Urinary bladder (tissue), 4 donors: ENCODE data around the gene PSMB5. TPM values are rescaled to one million over a fixed set of nuclear protein-coding genes. Genes with fewer than 3 reads are reported as not detected.

Experiments
- DNase-seq: peaks from one replicate; pipeline ENCODE4 v3.0.0-alpha.2; 2015; ENCODE audit errors: extremely low spot score
- H3K27ac ChIP-seq: one replicate; pipeline ENCODE4 v1.5.1; 2013; ENCODE audit warnings: low read depth, mild to moderate bottlenecking, moderate library complexity
- H3K36me3 ChIP-seq: one replicate; pipeline ENCODE4 v1.6.1; 2013; ENCODE audit warnings: mild to moderate bottlenecking, moderate library complexity; ENCODE audit not compliant: insufficient read depth
- H3K4me1 ChIP-seq: one replicate; pipeline ENCODE4 v1.6.1; 2013; ENCODE audit warnings: mild to moderate bottlenecking, moderate library complexity; ENCODE audit not compliant: insufficient read depth
- H3K4me3 ChIP-seq: one replicate; pipeline ENCODE4 v1.5.1; 2013; ENCODE audit warnings: low read depth, low read length
- WGBS: extraction: QIAGEN DNeasy Blood & Tissue Kit; methylation state at CpG from one replicate; pipeline ENCODE4 v1.1.7; 2013; 5-methylcytosine and 5-hydroxymethylcytosine counted together
- polyA plus RNA-seq: library from polyadenylated mRNA; stranded (reverse); fragments of 200-250 nt; gene quantifications from one replicate; pipeline ENCODE4 v1.2.3, GENCODE V29; 2013
- total RNA-seq: library from RNA; depleted of rRNA; stranded (reverse); fragments of >200 nt; gene quantifications from one replicate; pipeline ENCODE4 v1.2.3, GENCODE V29; 2014
- donor health status: healthy with polysubstance abuse.
- donor health status: healthy.

Gene PSMB5
- total and polyA plus RNA-seq, 2 donors = 70.3 to 135 TPM

DNA sequence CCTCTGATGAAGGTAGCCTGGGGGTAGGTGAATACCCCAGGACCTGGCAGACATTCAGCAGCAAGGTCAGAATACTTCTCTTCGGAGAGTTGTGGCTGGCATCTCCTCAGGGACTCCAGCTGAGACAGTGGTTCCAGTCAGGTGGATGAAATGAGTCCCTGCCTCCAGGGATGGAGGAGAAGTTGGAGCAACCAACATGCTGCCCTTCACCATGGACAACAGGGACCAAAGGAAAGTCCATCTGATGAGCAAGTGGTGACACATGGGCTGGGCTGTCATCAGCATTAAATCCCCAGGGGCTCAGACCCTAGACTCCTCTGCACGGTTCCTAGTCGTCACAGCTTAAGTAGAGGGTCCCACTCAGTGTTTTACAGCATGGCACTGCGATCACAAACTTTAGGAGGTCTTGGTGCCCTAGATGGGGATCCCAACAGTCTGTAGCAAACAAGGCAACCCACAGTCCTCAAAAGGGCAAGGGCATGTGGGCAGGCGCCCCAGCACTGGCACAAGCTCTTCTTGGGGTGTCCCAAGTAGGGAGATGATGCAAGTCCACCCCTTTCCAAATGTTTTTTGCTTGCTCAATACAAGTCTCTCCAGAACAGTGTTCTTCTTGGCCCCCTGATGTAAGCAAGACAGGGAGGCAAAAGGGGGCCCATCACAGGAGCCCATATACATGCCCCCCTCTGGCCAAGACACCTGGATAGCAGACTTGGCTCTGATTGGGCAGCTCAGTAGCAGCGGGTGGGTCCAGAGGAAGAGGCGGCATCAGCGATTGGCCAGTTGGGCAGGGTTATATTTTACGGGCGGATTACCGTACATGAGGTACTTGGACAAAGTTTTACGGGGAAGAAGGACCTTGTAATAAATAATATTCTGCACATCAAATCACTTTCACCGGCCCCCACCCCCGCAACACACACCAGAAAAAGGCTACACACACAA, 33.4 kb upstream of the PSMB5 start:
- no peaks in the 10 kb centered on the region for H3K4me1 ChIP-seq
- H3K27ac ChIP-seq = no peak overlapping the region
- no peak overlapping the region for H3K4me3 ChIP-seq
- DNase-seq = no peak
- peaks cover 5% of the 10 kb centered on the region for H3K36me3 ChIP-seq
- WGBS = 73% methylated on average over 14 of the region's 14 CpGs

DNA sequence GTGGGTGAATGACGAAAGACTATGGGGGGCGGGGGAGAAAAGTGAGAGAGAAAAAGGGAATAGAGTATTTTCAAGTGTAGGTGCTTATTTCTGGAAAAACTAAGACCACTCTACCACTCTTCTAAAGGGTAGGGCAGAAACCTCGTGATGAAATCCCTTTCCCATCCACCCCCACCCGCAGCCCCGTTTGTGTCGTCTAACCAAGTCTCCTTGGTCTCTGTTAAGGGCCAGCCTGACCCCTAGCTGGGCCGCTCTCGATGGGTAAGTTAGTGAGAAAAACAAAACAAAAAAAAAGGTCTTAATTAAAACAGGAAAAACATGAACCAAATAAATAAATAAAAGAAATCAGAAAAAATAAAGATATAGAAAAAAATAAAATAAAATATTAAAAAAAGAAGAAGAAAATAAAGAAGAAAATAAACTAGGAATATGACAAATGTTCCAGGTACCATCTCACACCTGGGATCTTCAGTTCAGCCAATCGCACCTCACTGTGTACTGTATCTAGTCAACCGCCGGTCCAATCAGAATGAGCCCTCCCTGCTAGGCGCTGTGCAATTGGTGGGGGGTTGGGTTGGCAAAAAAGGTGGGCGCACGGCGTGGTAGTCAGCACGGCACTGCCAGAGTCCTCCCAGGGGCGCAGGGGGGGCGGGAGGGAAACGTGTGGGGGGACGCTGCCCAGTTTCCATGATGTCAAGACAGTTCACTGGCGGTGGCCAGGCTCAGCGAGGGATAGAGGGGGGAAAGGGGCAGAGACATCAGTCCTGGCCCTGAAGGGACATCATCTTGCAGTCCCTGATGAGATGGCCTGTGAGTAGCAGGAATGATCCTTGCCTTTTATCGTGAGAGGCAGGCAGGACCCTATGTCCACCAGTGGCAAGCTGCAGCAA, 32.4 kb upstream of the PSMB5 start:
- Histone ChIP-seq H3K36me3 (peaks cover 5% of the 10 kb centered on the region), H3K27ac (no peak overlapping the region), H3K4me1 (no peaks in the 10 kb centered on the region), H3K4me3 (no peak overlapping the region)
- DNase-seq = no peak
- WGBS = 87% methylated on average over 23 of the region's 23 CpGs

DNA sequence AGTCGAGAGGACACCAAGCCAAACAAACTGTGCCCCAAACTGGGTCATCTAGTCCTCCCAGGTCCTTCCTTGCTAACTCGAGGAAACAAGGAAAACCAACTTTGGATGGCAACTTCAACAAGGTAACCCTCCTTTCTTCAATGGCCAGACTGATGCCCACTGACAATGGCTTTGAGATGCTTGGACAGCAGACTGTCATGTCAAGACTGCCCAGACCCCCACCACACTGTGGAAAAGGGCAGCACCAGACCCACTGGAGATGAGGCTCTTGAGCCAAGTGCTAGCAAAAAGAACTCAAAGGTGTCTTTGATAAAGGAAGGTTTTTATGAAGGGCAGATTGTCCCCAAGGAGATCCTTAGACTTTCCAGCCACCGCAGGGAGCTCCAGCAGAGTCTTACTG, 31.7 kb upstream of the PSMB5 start:
- Histone ChIP-seq H3K27ac (no peak overlapping the region), H3K4me1 (no peaks in the 10 kb centered on the region), H3K4me3 (no peak overlapping the region), H3K36me3 (peaks cover 6% of the 10 kb centered on the region)
- no peak for DNase-seq
- WGBS = 89% methylated on average over 3 of the region's 3 CpGs

DNA sequence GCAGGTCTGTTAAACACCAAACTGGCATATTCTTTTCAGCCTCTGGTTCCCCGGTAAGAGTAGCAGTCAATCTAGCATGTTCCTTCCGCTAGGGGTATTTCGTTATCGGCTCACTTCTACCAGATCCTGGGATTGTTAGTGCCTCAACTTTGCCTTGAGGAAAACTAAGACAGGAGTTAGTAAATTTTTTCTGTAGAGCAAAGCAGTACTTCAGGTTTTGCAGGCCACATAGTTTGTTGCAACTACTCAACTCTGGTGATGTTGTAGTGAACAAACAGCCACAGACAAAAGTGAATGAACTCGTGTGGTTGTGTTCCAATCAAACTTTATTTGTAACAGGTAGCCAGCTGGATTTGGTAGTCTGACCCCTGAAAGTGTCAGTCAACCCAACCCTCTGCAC, 28.9 kb upstream of the PSMB5 start:
- Histone ChIP-seq H3K27ac (no peak overlapping the region), H3K4me1 (no peaks in the 10 kb centered on the region), H3K4me3 (no peak overlapping the region), H3K36me3 (peaks cover 9% of the 10 kb centered on the region)
- WGBS = 87% methylated on average over 5 of the region's 5 CpGs
- DNase-seq = no peak

DNA sequence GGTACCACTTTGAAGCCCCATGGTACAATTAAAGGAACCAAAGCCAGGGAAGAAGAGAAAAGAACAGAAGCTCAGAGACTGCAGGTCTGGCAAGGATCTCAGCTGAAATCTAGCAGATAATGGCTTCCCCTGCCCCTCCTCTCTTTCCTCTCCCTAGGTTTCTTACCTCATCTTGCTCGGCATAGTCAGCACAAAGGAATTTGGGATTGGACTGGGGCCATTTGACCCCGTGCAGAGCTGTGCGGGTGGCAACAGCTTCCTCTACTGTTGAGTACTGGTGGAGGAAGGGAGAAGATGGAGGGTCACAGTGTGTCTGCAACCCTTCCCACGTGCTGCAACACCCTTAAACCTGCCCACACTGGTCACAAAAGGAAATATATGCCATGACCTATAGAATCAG, 27.3 kb upstream of the PSMB5 start:
- H3K27ac ChIP-seq = no peak overlapping the region
- peaks cover 9% of the 10 kb centered on the region for H3K36me3 ChIP-seq
- no peaks in the 10 kb centered on the region for H3K4me1 ChIP-seq
- no peak overlapping the region for H3K4me3 ChIP-seq
- peak; percentile 57 for DNase-seq
- 7% methylated on average over 4 of the region's 4 CpGs for WGBS

DNA sequence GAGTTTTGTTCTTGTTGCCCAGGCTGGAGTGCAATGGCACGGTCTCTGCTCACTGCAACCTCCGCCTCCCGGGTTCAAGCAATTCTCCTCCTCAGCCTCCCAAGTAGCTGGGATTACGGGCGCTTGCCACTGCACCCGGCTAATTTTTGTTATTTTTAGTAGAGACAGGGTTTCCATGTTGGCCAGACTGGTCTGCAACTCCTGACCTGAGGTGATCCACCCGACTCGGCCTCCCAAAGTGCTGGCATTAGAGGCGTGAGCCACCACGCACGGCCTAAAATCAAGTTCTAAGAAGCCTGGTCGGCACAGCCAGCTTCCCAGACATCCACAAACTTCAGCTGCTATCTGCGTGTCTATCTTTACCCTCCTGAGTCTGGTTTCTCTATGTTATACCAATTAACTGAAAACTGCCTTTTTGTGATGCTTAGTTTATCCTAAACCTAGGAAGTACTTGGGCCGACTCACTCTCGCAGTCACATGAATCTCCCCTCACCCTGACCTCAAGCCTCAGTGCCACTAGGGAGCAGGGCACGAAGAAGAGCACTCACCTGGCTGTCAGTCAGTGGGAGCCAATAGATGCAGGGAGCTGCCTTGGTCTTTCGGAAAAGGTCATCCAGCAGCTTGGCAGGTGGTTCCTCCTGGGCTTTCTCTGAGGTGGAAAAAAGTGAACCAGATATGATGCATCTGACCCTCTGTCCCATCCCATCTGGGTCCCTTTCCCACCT, 26.0 kb upstream of the PSMB5 start:
- peaks cover 7% of the 10 kb centered on the region for H3K36me3 ChIP-seq
- 92% methylated on average over 17 of the region's 17 CpGs for WGBS
- no peak overlapping the region for H3K27ac ChIP-seq
- H3K4me3 ChIP-seq = no peak overlapping the region
- H3K4me1 ChIP-seq = no peaks in the 10 kb centered on the region
- DNase-seq = no peak

DNA sequence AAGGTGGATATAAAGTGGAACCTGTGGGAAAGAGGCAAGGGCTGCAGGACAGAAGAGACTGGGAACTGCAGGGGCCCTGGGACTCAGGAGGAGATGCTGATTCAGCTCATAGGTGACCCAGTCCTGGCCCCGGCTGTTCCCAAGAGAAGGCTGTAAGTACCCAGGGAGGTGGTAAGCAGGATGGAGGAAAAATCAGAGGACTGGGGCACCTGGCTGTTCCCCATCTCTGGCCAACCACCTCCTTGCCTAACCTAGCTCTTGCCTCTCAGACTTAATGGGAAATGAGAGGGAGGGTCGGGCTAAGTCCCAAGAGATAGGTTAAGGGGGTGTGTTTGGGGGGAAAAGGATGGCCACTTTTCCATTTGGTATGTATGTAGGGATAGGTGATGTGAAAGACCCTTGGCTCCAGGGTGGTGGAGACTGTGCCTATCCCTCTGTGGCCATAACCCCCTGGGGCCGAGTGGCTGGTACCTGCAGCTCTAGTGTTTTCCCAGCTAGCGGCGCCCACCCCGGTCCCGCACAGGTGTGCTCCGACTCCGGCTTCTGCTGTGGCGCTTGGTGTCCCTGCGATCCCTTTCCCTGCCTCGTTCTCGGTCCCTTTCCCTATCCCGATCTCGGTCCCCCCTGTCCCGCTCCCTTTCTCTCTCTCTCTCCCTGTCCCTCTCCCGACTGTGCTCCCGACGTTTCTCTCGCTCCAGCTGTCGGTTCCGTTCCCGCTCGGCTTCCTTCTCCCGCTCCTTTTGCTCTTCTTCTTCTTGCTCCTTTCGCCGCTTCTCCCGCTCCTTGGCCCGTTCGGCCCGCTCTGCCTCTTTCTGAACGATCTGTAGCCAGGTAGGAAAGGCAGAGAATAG, 24.2 kb upstream of the PSMB5 start:
- Histone ChIP-seq H3K36me3 (peaks cover 7% of the 10 kb centered on the region), H3K27ac (no peak overlapping the region), H3K4me3 (no peak overlapping the region), H3K4me1 (no peaks in the 10 kb centered on the region)
- no peak for DNase-seq
- 87% methylated on average over 32 of the region's 32 CpGs for WGBS

DNA sequence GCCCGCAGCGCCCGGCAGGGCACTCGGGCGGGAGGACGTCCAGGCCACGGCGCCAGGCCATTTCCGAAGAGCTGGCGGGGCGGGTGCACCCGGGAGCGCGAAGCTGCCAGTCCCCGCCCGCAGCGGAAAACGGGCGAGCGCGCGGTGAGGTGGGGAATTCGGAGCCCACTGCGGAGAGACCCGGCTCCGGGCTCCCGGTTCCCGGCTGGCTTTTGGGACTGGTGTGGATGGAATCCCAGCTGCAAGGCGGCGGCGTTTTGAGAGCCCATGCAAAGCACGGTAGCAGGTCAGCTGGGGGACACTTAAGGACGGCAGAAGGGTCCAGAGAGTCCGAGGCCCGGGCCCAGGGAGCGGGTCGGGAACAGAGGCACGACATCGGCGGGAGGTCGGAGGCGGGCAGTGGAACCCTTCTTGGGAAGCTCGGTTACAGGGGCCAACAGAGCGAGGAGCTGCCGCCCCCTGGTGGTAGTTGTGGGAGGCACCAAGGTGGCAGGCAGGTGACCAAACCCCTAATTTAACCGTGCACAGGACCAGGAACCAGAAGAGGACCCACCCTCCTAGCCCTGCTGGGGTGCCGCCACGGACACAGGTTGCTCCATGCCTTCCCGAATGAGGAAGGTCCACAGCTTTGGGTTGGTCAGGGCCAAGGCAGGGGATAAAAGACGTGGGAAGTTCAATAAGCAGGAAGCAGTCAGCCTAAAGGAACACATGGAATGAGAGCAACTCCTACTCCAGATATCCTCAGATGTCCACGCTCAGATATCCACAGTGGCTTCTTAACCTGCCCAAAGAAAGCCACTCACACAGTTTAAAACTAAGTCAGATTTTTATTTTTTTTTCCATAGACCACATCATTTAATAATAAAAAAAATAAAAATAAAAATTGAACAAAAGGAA, 23.3 kb upstream of the PSMB5 start:
- Histone ChIP-seq H3K27ac (peak overlapping the region; percentile 12), H3K4me3 (peak overlapping the region; percentile 68), H3K4me1 (no peaks in the 10 kb centered on the region), H3K36me3 (peaks cover 7% of the 10 kb centered on the region)
- WGBS = under 1% methylated on average over 51 of the region's 51 CpGs
- peak; percentile 78 for DNase-seq

DNA sequence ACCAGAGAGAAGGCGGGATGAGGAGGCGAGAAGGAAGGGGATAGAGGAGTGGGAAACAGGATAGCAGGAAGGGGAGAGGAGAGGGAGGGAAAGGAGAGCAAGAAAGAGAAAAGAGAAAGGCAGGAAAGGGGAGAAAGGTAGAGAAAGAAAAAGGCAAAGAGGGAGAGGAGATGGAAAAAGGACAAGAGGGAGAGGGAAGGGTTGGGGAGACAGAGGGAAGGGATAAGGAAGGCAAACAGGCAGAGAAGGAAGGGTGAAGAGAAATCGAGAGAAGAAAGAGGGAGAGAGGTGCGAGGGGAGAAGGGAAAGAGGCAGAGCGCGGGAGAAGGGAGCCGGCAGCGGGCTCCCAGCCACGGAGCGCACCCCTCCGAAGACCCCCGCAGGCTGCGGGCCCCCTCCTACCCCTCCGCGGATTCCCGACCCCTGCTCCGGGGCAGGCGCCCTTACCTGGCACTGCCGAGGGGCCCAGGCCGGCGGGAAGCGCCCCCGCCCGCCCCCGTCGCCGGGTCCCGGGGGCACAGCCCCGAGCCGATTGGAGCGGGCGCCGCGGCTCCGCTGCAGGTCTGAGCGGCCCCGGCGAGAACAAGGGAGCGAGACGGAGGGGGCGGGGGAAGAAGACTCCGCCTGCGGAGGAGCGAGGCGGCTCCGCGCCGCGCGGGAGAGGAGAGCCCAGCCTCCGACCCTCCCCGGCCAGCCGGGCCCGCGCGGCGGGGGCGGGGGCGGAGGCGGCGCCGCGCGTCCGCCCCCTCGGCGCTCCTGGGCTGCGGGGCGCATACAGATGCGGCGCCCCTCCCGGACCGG, 22.5 kb upstream of the PSMB5 start, which contains the start of gene CDH24:
Gene CDH24, minus strand, starts transcription at position 565 of the 801 bp plus-strand sequence. CDS start 1,787 bp downstream, outside the sequence.
- H3K4me1 ChIP-seq = no peaks in the 10 kb centered on the region
- WGBS = 2% methylated on average over 73 of the region's 73 CpGs
- H3K36me3 ChIP-seq = peaks cover 4% of the 10 kb centered on the region
- H3K4me3 ChIP-seq = peak within 1 kb of the TSS; percentile 68
- peak within 1 kb of the TSS; percentile 12 for H3K27ac ChIP-seq
- DNase-seq = peak; percentile 43

DNA sequence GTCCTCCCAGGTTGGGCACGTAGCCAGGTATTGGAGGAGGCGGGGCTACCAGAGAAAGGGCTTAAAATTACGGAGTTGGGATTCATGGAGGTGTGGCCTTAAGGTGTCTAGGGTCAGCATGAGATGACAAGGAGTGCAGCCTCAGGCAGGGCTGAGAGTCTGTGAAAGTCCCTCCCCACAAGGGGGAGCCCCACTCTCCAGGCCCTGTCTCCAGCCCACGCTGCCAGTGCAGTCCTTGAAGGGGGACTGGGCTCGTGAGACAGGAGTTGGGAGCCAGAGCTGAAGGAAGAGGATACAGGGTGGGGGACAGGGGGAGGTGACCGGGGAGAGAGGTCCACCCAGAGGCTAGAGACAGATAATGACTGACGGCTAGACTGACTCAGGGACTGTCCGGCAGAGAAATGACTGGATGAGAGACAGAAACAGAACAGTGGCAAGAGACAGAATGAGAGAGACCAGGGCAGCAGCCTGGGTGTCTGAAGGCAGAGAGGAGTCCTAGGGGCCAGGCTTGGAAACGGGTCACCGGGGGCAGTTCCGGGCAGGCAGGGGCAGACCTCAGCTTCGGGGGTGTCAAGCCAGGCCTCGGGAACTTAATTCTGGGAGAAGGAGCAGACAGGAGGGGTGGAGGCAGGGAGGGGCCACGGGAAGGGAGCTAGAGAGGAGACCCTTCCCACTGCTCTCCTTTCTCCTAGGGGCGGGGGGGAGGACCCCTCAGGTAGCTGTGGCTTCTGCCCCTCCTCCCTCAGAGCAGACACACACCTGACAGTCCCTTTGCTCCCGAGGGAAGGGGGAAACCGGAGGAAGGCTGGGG, 21.6 kb upstream of the PSMB5 start:
- Histone ChIP-seq H3K36me3 (peaks cover 3% of the 10 kb centered on the region), H3K27ac (no peak overlapping the region), H3K4me3 (peak overlapping the region; percentile 68), H3K4me1 (no peaks in the 10 kb centered on the region)
- WGBS = 12% methylated on average over 17 of the region's 17 CpGs
- DNase-seq = no peak
